Urinary bladder (tissue), 4 donors: ENCODE data around the gene LRWD1. TPM values are rescaled to one million over a fixed set of nuclear protein-coding genes. Genes with fewer than 3 reads are reported as not detected.
"Not testable (repeated sequence)": the region's sequence is repeated elsewhere in the genome, so short reads cannot be mapped to it uniquely, and the experiment has no call there.

ENCODE experiments used
- DNase-seq: peaks from one replicate; pipeline ENCODE4 v3.0.0-alpha.2; 2015; ENCODE audit errors: extremely low spot score
- H3K27ac ChIP-seq: one replicate; pipeline ENCODE4 v1.5.1; 2013; ENCODE audit warnings: low read depth, mild to moderate bottlenecking, moderate library complexity
- H3K36me3 ChIP-seq: one replicate; pipeline ENCODE4 v1.6.1; 2013; ENCODE audit warnings: mild to moderate bottlenecking, moderate library complexity; ENCODE audit not compliant: insufficient read depth
- H3K4me1 ChIP-seq: one replicate; pipeline ENCODE4 v1.6.1; 2013; ENCODE audit warnings: mild to moderate bottlenecking, moderate library complexity; ENCODE audit not compliant: insufficient read depth
- H3K4me3 ChIP-seq: one replicate; pipeline ENCODE4 v1.5.1; 2013; ENCODE audit warnings: low read depth, low read length
- WGBS: extraction: QIAGEN DNeasy Blood & Tissue Kit; methylation state at CpG from one replicate; pipeline ENCODE4 v1.1.7; 2013; 5-methylcytosine and 5-hydroxymethylcytosine counted together
- polyA plus RNA-seq: library from polyadenylated mRNA; stranded (reverse); fragments of 200-250 nt; gene quantifications from one replicate; pipeline ENCODE4 v1.2.3, GENCODE V29; 2013
- total RNA-seq: library from RNA; depleted of rRNA; stranded (reverse); fragments of >200 nt; gene quantifications from one replicate; pipeline ENCODE4 v1.2.3, GENCODE V29; 2014
- donor health status: healthy with polysubstance abuse.
- donor health status: healthy.

Gene LRWD1
- total and polyA plus RNA-seq, 2 donors: 8.6 to 17.5 TPM

GRCh38 chr7:102479209-102479584, 14.4 kb downstream of the LRWD1 start:
- not testable (repeated sequence) for H3K4me1 ChIP-seq, DNase-seq, H3K4me3 ChIP-seq, H3K36me3 ChIP-seq, H3K27ac ChIP-seq
- WGBS: 0% methylated on average over 2 of the region's 10 CpGs

GRCh38 chr7:102479982-102480637, 15.3 kb downstream of the LRWD1 start:
- not testable (repeated sequence) for H3K36me3 ChIP-seq, H3K4me3 ChIP-seq, H3K4me1 ChIP-seq, DNase-seq, H3K27ac ChIP-seq
- WGBS: 4% methylated on average over 8 of the region's 11 CpGs

GRCh38 chr7:102481962-102482361, 17.2 kb downstream of the LRWD1 start:
- DNase-seq, H3K4me3 ChIP-seq, H3K4me1 ChIP-seq, H3K36me3 ChIP-seq, H3K27ac ChIP-seq: not testable (repeated sequence)
- no CpG with 5 or more reads among the region's 10 CpGs for WGBS

GRCh38 chr7:102484317-102484716, 19.5 kb downstream of the LRWD1 start:
- no CpG with 5 or more reads among the region's 5 CpGs for WGBS
- not testable (repeated sequence) for H3K4me3 ChIP-seq, DNase-seq, H3K27ac ChIP-seq, H3K4me1 ChIP-seq, H3K36me3 ChIP-seq

DNA sequence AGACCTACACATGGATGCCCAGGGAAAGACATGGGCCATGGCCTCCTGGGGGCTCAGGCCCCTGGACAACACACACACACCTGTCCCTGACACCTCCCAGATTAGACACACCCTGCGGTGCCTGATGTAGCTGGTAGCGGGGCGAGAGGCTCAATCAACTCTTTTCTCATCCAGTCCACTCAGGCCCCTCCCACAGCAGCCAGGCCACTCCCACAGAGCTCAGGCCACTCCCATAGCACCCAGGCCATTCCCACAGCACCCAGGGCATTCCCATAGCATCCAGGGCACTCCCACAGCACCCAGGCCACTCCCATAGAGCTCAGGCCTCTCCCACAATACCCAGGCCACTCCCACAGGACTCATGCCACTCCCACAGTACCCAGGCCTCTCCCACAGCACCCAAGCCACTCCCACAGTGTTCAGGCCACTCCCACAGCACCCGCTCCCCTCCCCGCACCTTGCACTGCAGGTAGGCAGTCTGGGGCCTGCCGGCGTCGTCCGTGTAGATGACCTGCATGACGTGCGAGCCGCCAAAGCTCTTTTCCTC, 25.8 kb downstream of the LRWD1 start:
- not testable (repeated sequence) for H3K36me3 ChIP-seq, H3K4me1 ChIP-seq, H3K27ac ChIP-seq, DNase-seq, H3K4me3 ChIP-seq
- WGBS: 88% methylated on average over 3 of the region's 12 CpGs

- not testable (repeated sequence) for H3K4me3 ChIP-seq, DNase-seq, H3K36me3 ChIP-seq, H3K27ac ChIP-seq, H3K4me1 ChIP-seq
- no CpG with 5 or more reads among the region's 33 CpGs for WGBS
Measured at GRCh38 chr7:102493220-102493935, 28.6 kb downstream of the LRWD1 start.

DNA sequence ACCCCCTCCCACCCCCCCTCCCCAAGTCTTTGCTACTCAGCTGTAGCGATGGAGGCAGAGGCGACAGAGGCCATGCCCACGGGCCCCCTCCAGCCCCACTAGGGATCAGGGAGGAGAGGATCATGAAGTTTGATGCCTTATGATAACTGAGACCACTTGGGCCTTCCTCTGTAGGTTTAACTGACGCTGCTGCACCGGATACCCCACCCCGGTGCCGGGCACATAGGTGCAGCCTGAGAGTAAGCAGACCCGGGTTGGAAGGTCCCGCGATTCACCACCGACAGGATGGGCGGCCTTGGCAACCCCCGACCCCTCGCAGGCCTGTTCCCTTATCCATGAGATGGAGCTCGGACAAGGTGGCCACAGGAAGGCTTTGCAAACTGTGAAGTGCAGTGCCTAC, 29.2 kb downstream of the LRWD1 start:
- DNase-seq, H3K4me1 ChIP-seq, H3K27ac ChIP-seq, H3K36me3 ChIP-seq, H3K4me3 ChIP-seq: not testable (repeated sequence)
- 62% methylated on average over 8 of the region's 15 CpGs for WGBS

- DNase-seq, H3K36me3 ChIP-seq, H3K4me1 ChIP-seq, H3K4me3 ChIP-seq, H3K27ac ChIP-seq: not testable (repeated sequence)
- no CpG with 5 or more reads among the region's 67 CpGs for WGBS
Measured at GRCh38 chr7:102494473-102495149, 29.8 kb downstream of the LRWD1 start.

DNA sequence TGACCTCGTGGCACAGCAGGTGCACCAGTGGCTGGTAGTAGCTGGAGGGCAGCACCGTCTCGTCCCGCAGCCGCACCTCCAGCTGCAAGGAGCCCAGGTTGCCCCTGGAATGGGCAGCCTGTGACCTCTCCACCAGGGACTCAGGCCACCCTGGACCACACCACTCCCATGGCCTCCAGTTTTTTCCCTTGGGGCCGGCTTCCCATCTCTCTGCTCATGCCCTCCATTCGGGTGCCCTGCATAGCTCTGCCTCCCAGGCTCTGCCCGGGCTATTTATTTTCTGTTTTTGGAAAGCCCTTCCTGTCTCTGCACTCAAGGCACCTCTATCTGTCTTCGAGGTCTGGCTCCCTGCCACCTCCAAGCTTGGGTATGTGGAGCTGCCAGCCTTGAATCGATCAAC, 32.1 kb downstream of the LRWD1 start:
- not testable (repeated sequence) for H3K4me3 ChIP-seq, DNase-seq, H3K27ac ChIP-seq, H3K36me3 ChIP-seq, H3K4me1 ChIP-seq
- 65% methylated on average over 3 of the region's 10 CpGs for WGBS

DNA sequence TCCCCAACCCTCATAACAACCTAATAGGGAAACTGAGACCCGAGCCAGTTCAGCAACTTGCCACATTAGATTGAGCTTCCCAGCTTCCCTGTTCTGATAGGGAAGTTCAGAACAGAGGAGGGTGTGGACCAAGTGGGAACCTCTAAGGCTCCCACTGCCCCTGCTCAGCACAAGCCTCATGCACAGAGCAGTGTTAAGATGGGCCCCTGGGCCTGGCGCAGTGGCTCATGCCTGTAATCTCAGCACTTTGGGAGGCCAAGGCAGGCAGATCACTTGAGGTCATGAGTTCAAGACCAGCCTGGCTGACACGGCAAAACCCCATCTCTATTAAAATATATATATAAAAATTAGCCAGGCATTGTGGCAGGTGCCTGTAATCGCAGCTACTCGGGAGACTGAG, 32.5 kb downstream of the LRWD1 start:
- H3K4me3 ChIP-seq, DNase-seq, H3K36me3 ChIP-seq, H3K27ac ChIP-seq, H3K4me1 ChIP-seq: not testable (repeated sequence)
- 94% methylated on average over 1 of the region's 5 CpGs for WGBS

DNA sequence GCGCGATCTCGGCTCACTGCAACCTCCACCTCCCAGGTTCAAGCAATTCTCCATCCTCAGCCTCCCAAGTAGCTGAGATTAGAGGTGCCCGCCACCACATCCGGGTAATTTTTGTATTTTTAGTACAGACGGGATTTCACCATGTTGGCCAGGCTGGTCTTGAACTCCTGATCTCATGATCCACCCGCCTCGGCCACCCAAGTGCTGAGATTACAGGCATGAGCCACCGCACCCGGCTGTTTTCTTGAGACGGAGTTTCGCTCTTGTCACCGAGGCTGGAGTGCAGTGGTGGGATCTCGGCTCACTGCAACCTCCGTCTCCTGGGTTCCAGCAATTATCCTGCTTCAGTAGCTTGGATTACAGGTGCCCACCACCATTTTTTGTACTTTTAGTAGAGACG, 33.5 kb downstream of the LRWD1 start:
- DNase-seq, H3K36me3 ChIP-seq, H3K4me1 ChIP-seq, H3K27ac ChIP-seq, H3K4me3 ChIP-seq: not testable (repeated sequence)
- 95% methylated on average over 11 of the region's 16 CpGs for WGBS

DNA sequence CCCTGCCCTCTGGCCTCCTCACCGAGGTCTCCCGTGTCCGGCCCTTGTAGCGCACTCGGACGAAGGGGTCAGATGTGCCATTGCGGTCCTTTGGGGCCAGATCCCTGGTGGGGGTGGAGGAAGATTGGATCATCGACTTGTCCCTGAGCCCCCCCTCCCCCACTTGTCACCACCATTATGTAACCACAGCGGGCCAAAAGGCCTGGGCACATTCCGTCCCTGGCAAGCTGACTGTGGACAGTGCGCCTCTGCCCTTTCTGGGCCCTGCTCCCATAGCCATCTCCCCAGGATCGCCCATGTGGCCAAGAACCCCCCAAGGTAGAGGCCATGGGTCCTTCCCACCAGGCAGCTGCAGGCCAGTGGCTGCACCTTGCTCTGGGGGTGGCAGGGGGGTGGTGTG, 38.4 kb downstream of the LRWD1 start:
- not testable (repeated sequence) for H3K4me1 ChIP-seq, DNase-seq, H3K27ac ChIP-seq, H3K4me3 ChIP-seq, H3K36me3 ChIP-seq
- no CpG with 5 or more reads among the region's 12 CpGs for WGBS

- not testable (repeated sequence) for DNase-seq, H3K27ac ChIP-seq, H3K4me1 ChIP-seq, H3K36me3 ChIP-seq, H3K4me3 ChIP-seq
- 74% methylated on average over 5 of the region's 24 CpGs for WGBS
Measured at GRCh38 chr7:102505298-102506185, 40.8 kb downstream of the LRWD1 start.
